HUES48 (cell line): ENCODE data around the gene SART3.

Experiments used
- H3K27ac ChIP-seq: one replicate; pipeline ENCODE4 v1.7.0; 2013; ENCODE audit warnings: low read depth, low read length, inconsistent platforms
- H3K27me3 ChIP-seq: 2 replicates; pipeline ENCODE4 v1.6.1; 2013; ENCODE audit warnings: mild to moderate bottlenecking, low read length; ENCODE audit not compliant: control insufficient read depth, insufficient read depth
- H3K36me3 ChIP-seq: 2 replicates; pipeline ENCODE4 v1.6.1; 2013; ENCODE audit warnings: low read length; ENCODE audit not compliant: control insufficient read depth, insufficient read depth
- H3K4me1 ChIP-seq: 2 replicates; pipeline ENCODE4 v1.6.1; 2013; ENCODE audit warnings: mild to moderate bottlenecking, low read length; ENCODE audit not compliant: control insufficient read depth, insufficient read depth
- H3K4me3 ChIP-seq: 2 replicates; pipeline ENCODE4 v1.5.1; 2013; ENCODE audit warnings: mild to moderate bottlenecking, low read depth, low read length
- H3K9ac ChIP-seq: 2 replicates; pipeline ENCODE4 v1.6.1; 2013; ENCODE audit warnings: mild to moderate bottlenecking, low read depth, low read length, moderate library complexity
- H3K9me3 ChIP-seq: 2 replicates; pipeline ENCODE4 v1.6.1; 2013; ENCODE audit warnings: low read length; ENCODE audit not compliant: control insufficient read depth, insufficient read depth

The SART3 gene

GRCh38 chr12:108587826-108588225 is 26.9 kb upstream of the SART3 start:
- Histone ChIP-seq H3K4me1 (peaks cover 9% of the 10 kb centered on the region), H3K9ac (no peak overlapping the region), H3K36me3 (no peaks in the 10 kb centered on the region), H3K9me3 (no peaks in the 10 kb centered on the region), H3K27ac (no peak overlapping the region), H3K4me3 (no peak overlapping the region), H3K27me3 (no peaks in the 10 kb centered on the region)

- Histone ChIP-seq H3K4me1 (peaks cover 9% of the 10 kb centered on the region), H3K36me3 (no peaks in the 10 kb centered on the region), H3K9ac (no peak overlapping the region), H3K4me3 (no peak overlapping the region), H3K27me3 (no peaks in the 10 kb centered on the region), H3K9me3 (no peaks in the 10 kb centered on the region), H3K27ac (no peak overlapping the region)
These were observed 25.3 kb upstream of the SART3 start for GRCh38 chr12:108586306-108586705.

- H3K9ac ChIP-seq = no peak overlapping the region
- H3K9me3 ChIP-seq = no peaks in the 10 kb centered on the region
- H3K4me1 ChIP-seq = peaks cover 9% of the 10 kb centered on the region
- H3K36me3 ChIP-seq = no peaks in the 10 kb centered on the region
- H3K4me3 ChIP-seq = no peak overlapping the region
- no peak overlapping the region for H3K27ac ChIP-seq
- H3K27me3 ChIP-seq = no peaks in the 10 kb centered on the region
These were observed 24.9 kb upstream of the SART3 start for GRCh38 chr12:108585864-108586263.

GRCh38 chr12:108584456-108585065 is 23.6 kb upstream of the SART3 start:
- Histone ChIP-seq H3K4me1 (peaks cover 9% of the 10 kb centered on the region), H3K27me3 (no peaks in the 10 kb centered on the region), H3K9ac (no peak overlapping the region), H3K27ac (no peak overlapping the region), H3K36me3 (no peaks in the 10 kb centered on the region), H3K9me3 (no peaks in the 10 kb centered on the region), H3K4me3 (no peak overlapping the region)

- Histone ChIP-seq H3K9me3 (no peaks in the 10 kb centered on the region), H3K27me3 (no peaks in the 10 kb centered on the region), H3K9ac (no peak overlapping the region), H3K4me3 (no peak overlapping the region), H3K27ac (no peak overlapping the region), H3K36me3 (no peaks in the 10 kb centered on the region), H3K4me1 (peaks cover 4% of the 10 kb centered on the region)
These were observed 23.0 kb upstream of the SART3 start for GRCh38 chr12:108583991-108584390.

- no peak overlapping the region for H3K4me3 ChIP-seq
- H3K27ac ChIP-seq = no peak overlapping the region
- no peak overlapping the region for H3K9ac ChIP-seq
- no peaks in the 10 kb centered on the region for H3K9me3 ChIP-seq
- H3K4me1 ChIP-seq = no peaks in the 10 kb centered on the region
- no peaks in the 10 kb centered on the region for H3K36me3 ChIP-seq
- H3K27me3 ChIP-seq = no peaks in the 10 kb centered on the region
These were observed 22.2 kb upstream of the SART3 start for GRCh38 chr12:108582978-108583770.

- Histone ChIP-seq H3K4me1 (no peaks in the 10 kb centered on the region), H3K27me3 (no peaks in the 10 kb centered on the region), H3K36me3 (no peaks in the 10 kb centered on the region), H3K9me3 (no peaks in the 10 kb centered on the region), H3K9ac (no peak overlapping the region), H3K27ac (no peak overlapping the region), H3K4me3 (no peak overlapping the region)
These were observed 21.5 kb upstream of the SART3 start for GRCh38 chr12:108582509-108582908.

- Histone ChIP-seq H3K9ac (no peak overlapping the region), H3K27me3 (no peaks in the 10 kb centered on the region), H3K9me3 (no peaks in the 10 kb centered on the region), H3K27ac (no peak overlapping the region), H3K36me3 (no peaks in the 10 kb centered on the region), H3K4me3 (no peak overlapping the region), H3K4me1 (no peaks in the 10 kb centered on the region)
These were observed 20.6 kb upstream of the SART3 start for GRCh38 chr12:108581311-108582227.

- no peaks in the 10 kb centered on the region for H3K36me3 ChIP-seq
- H3K9ac ChIP-seq = no peak overlapping the region
- no peaks in the 10 kb centered on the region for H3K4me1 ChIP-seq
- no peaks in the 10 kb centered on the region for H3K9me3 ChIP-seq
- H3K27me3 ChIP-seq = no peaks in the 10 kb centered on the region
- H3K4me3 ChIP-seq = no peak overlapping the region
- no peak overlapping the region for H3K27ac ChIP-seq
These were observed 19.6 kb upstream of the SART3 start for GRCh38 chr12:108580531-108580930.

- H3K27me3 ChIP-seq = no peaks in the 10 kb centered on the region
- H3K27ac ChIP-seq = no peak overlapping the region
These were observed 17.8 kb upstream of the SART3 start for GRCh38 chr12:108578813-108579212.

GRCh38 chr12:108578264-108578663 is 17.3 kb upstream of the SART3 start:
- Histone ChIP-seq H3K4me3 (no peak overlapping the region), H3K9me3 (no peaks in the 10 kb centered on the region), H3K36me3 (no peaks in the 10 kb centered on the region), H3K9ac (no peak overlapping the region), H3K27me3 (no peaks in the 10 kb centered on the region), H3K4me1 (no peaks in the 10 kb centered on the region), H3K27ac (no peak overlapping the region)

More at GRCh38 chr12:108578813-108579212, 17.8 kb upstream of the SART3 start:
- Histone ChIP-seq H3K9me3 (no peaks in the 10 kb centered on the region), H3K4me3 (no peak overlapping the region), H3K4me1 (no peaks in the 10 kb centered on the region), H3K9ac (no peak overlapping the region), H3K36me3 (no peaks in the 10 kb centered on the region)
